Measurements from ENCODE around the gene TMEM271.

Gene TMEM271

DNA sequence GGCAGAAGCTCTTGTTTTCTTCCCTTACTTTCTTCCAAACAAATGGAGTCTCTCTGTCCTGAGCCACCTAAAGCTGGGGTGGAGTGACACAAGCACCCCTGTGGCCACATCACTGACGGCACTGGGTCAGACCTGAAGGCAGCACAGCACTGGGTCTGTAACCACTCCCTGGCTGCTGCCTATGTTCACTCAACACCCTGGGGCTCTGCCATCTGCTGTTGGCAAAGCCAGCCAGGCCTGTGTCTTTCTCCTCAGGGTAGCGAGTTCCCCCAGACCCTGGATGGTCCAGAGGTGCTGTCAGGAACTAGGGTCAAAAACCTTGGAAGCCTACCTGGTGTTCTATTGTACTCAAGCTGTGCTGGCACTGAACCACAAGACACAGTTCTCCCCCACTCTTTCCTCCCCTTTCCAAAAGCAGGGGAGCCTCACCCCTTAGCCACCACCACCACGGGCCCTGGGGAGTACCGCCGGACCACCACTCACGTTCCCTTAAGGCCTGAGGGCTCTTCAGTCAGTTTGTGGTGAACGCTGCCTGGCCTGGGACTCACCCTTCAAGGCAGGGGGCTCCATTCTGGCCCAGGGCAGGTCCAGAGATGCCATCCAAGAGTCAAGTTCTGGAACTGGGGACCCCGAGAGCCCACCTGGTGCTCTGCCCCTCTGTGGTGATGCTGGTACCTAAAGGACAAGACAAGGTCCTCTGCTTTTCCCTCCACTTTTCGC is 31.5 kb downstream of the TMEM271 start:
- no peak for DNase-seq (ENCODE audit: low read depth)
- TF ChIP-seq, protein P1, sequence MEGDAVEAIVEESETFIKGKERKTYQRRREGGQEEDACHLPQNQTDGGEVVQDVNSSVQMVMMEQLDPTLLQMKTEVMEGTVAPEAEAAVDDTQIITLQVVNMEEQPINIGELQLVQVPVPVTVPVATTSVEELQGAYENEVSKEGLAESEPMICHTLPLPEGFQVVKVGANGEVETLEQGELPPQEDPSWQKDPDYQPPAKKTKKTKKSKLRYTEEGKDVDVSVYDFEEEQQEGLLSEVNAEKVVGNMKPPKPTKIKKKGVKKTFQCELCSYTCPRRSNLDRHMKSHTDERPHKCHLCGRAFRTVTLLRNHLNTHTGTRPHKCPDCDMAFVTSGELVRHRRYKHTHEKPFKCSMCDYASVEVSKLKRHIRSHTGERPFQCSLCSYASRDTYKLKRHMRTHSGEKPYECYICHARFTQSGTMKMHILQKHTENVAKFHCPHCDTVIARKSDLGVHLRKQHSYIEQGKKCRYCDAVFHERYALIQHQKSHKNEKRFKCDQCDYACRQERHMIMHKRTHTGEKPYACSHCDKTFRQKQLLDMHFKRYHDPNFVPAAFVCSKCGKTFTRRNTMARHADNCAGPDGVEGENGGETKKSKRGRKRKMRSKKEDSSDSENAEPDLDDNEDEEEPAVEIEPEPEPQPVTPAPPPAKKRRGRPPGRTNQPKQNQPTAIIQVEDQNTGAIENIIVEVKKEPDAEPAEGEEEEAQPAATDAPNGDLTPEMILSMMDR (IDR thresholded peaks at IDR 0.05; ENCODE audit: insufficient read depth, low read depth, low read length, missing control alignments), result no peak
- no peak overlapping the region for H3K4me3 ChIP-seq (ENCODE audit: low read depth, low read length)

DNA sequence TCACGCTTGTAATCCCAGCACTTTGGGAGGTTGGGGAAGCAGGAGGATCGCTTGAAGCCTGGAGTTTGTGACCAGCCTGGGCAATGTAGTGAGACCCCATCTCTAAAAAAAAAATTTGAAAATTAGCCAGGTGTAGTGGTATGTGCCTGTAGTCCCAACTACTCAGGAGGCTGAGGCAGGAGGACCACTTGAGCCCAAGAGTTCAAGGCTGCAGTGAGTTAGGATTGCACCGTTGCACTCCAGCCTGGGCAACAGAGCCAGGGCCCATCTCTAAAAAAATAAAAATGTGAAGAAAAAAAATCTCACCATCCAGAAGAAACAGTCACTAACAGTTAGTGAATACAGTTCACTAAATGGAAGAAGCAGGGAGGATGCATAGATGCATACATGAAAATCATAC is 34.8 kb downstream of the TMEM271 start:
- no peak for DNase-seq (ENCODE audit: low read depth)
- H3K4me3 ChIP-seq (ENCODE audit: low read depth, low read length), result no peak overlapping the region
- TF ChIP-seq, protein P1 (IDR thresholded peaks at IDR 0.05; ENCODE audit: insufficient read depth, low read depth, low read length, missing control alignments), result no peak

DNA sequence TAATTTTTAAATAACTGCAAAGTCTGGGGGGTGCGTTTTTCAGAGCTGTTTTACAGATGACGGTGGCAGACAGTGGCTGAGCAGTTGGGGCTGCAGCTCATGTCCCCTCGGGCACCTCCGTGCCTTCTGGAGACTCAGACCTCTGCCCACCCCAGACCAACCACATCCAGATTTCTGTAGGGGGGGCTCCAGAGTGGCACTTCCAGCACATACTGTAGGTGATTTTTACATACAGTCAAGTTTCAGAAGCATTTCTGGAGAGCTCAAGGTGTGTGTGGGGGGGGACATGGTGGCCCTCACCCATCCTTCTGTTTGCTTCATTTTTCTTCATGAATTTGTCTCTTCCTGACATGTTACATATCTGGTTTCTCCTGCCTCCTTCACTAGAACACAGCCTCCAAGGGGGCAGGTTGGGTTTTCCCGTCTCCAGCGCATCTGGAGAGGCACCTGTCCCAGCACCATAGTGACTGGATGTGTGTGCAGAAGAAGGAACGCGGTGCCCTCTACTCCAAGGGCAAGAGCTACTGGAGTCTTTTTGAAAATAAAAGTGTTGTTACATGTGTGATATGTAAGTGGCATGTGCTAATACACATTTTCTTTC is 37.5 kb downstream of the TMEM271 start:
- no peak for DNase-seq (ENCODE audit: low read depth)
- H3K4me3 ChIP-seq (ENCODE audit: low read depth, low read length), result no peak overlapping the region
- TF ChIP-seq, protein P1 (IDR thresholded peaks at IDR 0.05; ENCODE audit: insufficient read depth, low read depth, low read length, missing control alignments), result no peak

DNA sequence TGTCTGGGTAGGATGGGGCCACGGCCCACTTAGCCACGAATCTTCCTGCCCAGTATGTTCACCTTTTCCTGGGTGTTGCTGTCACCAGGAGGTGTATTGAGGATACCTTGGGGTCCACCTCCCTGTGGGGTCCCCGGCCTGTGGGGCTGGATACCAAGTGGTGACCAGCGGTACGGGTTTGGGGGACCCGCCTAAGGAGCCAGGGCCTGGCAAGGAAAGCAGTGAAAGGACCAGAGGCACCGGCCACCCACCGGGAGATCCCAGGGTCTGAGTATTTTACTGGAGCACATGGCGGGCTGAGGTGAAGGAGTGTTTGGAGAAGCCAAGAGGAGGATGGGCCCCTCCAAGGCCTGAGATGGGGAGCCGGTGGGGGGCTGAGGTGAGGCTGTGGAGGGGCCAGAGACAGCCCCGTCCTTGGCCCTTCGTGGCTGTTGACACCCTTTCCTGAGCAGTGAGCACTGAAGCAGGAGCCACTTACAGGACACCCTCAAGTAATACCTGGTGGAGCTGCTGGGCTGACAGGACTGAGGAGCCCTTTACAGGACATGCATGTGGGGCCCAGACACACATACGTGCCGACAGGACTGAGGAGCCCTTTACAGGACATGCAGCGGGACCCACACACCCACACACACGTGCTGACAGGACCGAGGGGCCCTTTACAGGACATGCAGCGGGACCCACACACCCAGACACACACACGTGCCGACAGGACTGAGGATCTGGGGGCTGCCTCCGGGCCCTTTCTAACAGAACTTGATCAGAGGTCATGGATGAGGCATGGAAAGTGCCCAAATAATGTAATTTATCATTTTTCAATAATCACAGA is 38.4 kb downstream of the TMEM271 start:
- DNase-seq (ENCODE audit: low read depth), result no peak
- no peak overlapping the region for H3K4me3 ChIP-seq (ENCODE audit: low read depth, low read length)
- TF ChIP-seq, protein P1 (IDR thresholded peaks at IDR 0.05; ENCODE audit: insufficient read depth, low read depth, low read length, missing control alignments), result no peak

DNA sequence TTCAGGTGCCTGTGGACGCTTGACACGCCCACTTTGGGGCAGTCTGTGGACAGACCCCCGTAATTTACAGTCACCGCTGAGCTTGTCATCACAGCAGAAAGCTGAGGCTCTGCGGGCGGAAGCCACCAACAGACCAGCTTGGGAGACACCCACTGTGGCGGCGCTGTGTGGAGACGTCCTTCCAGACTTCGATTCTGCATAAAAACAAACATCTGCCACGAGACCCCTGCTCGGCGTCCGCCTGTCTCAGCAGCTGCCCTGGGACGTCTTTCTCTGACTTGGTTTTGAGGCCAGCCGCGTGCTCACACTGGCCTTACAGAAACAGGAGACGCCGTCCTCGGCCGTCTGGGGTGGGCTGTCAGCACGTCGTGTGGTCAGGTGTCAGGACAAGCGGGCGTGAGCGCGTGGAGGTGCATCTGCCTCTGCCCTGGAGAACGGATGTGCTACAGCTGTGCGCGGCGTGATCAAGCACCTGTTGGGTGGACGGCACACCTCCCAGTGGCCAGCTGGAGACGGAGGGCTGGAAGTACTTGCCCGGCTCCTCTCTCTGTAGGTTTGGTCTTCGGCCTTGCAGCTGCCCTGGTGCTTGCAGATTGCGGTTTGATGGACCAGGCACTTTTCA is 39.6 kb downstream of the TMEM271 start:
- TF ChIP-seq, protein P1 (IDR thresholded peaks at IDR 0.05; ENCODE audit: insufficient read depth, low read depth, low read length, missing control alignments), result no peak
- DNase-seq (ENCODE audit: low read depth), result no peak
- H3K4me3 ChIP-seq (ENCODE audit: low read depth, low read length), result no peak overlapping the region

DNA sequence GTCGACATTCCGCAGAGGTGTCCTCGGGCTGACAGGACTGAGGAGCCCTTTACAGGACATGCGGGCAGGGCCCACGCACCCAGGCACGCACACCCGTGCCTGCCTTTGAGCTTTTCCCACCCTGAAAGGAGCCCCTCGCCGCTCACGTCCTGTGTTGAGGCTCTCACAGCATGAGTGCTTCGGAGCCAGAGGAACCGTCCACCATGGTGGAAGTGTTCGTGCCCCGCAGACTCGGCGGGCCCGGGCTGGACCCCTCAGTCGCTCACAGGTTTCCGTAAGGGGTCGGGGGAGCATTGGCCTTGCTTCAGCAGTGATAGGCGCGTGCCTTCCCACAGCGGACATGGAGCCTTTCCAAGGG is 40.2 kb downstream of the TMEM271 start:
- no peak for DNase-seq (ENCODE audit: low read depth)
- TF ChIP-seq, protein P1 (IDR thresholded peaks at IDR 0.05; ENCODE audit: insufficient read depth, low read depth, low read length, missing control alignments), result no peak
- no peak overlapping the region for H3K4me3 ChIP-seq (ENCODE audit: low read depth, low read length)
